ENCODE results near the gene MRGPRD. TPM values are rescaled to one million over a fixed set of nuclear protein-coding genes. Genes with fewer than 3 reads are reported as not detected.

The MRGPRD gene
- total and polyA plus RNA-seq, 8 donors, result 0.92 TPM; not detected in 7

DNA sequence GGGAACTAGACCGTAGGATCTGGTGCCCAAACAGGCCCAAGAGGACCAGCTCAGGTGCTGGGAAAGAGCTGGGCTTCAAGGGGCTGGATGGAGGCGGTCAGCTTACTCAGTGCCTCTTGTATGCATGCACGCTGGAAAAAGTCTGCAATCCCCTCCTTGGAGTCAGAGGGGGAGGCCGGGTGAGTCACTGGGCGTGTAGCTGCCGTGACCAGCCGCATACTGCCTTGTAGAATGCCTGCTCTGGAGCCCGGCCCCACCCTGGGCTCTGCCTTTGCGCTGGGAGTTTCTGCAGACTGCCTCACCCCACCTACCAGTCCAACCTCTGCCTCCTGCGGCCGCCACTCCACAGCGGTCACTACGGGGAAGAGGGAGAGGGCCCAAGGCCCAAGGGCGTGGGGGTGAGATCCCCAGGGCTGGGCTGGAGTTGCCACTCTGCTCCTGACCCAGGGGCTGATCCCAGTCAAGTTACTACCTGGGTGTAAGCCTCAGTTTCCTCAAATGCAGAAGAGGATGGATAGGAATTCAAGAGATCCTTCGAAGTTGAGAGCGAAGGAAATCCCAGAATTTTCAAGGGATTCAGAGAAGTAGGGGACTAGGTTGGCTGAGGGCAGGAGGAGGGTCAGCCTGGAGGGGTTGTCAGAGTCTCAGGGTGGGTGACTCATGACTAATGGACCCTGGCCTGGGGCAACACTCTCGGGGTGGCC, 28.1 kb upstream of the MRGPRD start:
- Histone ChIP-seq H3K9me3 (no peaks in the 10 kb centered on the region), H3K36me3 (peaks cover 14 to 31% (median 23%) of the 10 kb centered on the region in 4 donors), H3K4me1 (peaks cover 39 to 92% (median 74%) of the 10 kb centered on the region in 4 donors), H3K27ac (peak overlapping the region; percentile 71 to 94 (median 90)), H3K4me3 (peak overlapping the region; percentile 1 to 59 (median 32)), H3K27me3 (peaks cover 0 to 47% (median 31%) of the 10 kb centered on the region in 3 donors)
- TF ChIP-seq POLR2AphosphoS5 (IDR thresholded peaks at IDR 0.05), result peak; percentile 65 to 87 (median 76)
- TF ChIP-seq, protein P1, sequence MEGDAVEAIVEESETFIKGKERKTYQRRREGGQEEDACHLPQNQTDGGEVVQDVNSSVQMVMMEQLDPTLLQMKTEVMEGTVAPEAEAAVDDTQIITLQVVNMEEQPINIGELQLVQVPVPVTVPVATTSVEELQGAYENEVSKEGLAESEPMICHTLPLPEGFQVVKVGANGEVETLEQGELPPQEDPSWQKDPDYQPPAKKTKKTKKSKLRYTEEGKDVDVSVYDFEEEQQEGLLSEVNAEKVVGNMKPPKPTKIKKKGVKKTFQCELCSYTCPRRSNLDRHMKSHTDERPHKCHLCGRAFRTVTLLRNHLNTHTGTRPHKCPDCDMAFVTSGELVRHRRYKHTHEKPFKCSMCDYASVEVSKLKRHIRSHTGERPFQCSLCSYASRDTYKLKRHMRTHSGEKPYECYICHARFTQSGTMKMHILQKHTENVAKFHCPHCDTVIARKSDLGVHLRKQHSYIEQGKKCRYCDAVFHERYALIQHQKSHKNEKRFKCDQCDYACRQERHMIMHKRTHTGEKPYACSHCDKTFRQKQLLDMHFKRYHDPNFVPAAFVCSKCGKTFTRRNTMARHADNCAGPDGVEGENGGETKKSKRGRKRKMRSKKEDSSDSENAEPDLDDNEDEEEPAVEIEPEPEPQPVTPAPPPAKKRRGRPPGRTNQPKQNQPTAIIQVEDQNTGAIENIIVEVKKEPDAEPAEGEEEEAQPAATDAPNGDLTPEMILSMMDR (IDR thresholded peaks at IDR 0.05), result no peak
- DNase-seq, result peak; percentile 79 to 95
- WGBS, 5 donors, result 24 to 38% (median 32%) methylated on average over 16 to 17 of the region's 17 CpGs
- intact Hi-C loops (cut with DNase I; ENCODE audit: low total_unique reads), result no loop called here

DNA sequence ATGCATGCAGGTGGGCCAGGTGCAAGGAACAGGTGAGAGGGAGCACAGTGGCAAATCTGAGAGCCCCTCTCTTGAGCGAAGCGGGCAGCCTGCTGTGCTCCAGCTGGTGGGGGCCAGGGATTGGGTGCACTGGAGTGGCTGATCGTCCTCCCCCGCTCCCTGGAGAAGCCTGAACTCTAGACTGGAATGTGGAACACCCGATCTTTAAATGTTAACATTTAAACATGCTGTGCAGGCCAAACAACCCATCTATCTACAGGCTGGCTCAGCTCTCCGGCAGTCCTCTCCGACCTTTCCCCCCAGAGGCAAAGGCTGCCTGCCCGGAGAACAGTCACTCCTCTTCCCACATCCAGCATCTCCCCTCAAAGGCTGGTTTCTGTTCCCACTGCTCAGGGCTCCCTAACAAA, 27.2 kb upstream of the MRGPRD start:
- peaks cover 14 to 34% (median 27%) of the 10 kb centered on the region in 4 donors for H3K36me3 ChIP-seq
- H3K27me3 ChIP-seq, result peaks cover 0 to 38% (median 21%) of the 10 kb centered on the region in 3 donors
- peak overlapping the region; percentile 71 to 94 (median 90) for H3K27ac ChIP-seq
- no peaks in the 10 kb centered on the region for H3K9me3 ChIP-seq
- peaks cover 37 to 92% (median 69%) of the 10 kb centered on the region in 4 donors for H3K4me1 ChIP-seq
- peak overlapping the region in 2 of 4 donors; percentile 1 to 9 for H3K4me3 ChIP-seq
- intact Hi-C loops (cut with DNase I; ENCODE audit: low total_unique reads), result no loop called here
- DNase-seq, result peak in 1 of 2 donors; percentile 63
- TF ChIP-seq, protein P1 (IDR thresholded peaks at IDR 0.05), result no peak
- no peak for TF ChIP-seq POLR2A (IDR thresholded peaks at IDR 0.05)
- TF ChIP-seq POLR2AphosphoS5 (IDR thresholded peaks at IDR 0.05), result peak in 1 of 3 donors; percentile 44
- 35 to 50% (median 43%) methylated on average over 8 of the region's 8 CpGs for WGBS, 5 donors

DNA sequence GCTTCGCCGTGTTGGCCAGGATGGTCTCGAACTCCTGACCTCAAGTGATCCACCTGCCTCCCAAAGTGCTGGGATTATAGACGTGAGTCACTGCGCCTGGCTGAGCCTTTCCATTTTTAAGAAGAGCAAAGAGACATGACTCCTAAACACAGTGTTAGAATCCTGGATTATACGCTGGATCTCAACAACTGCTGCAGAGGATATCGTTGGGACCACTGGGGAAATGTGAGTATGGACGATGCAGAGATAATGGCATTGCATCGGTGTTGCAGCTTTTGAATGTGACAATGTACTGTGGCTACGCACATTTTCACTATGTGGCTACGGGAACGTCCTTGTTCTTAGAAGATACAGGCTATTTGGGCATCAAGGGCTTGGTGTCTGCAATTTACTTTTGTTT, 26.0 kb upstream of the MRGPRD start:
- Histone ChIP-seq H3K4me1 (peaks cover 45 to 99% (median 72%) of the 10 kb centered on the region in 4 donors), H3K36me3 (peaks cover 14 to 34% (median 27%) of the 10 kb centered on the region in 4 donors), H3K27me3 (peaks cover 0 to 27% (median 11%) of the 10 kb centered on the region in 3 donors), H3K9me3 (no peaks in the 10 kb centered on the region), H3K4me3 (no peak overlapping the region), H3K27ac (peak overlapping the region in 4 of 5 donors; percentile 52 to 94 (median 92))
- intact Hi-C loops (cut with DNase I; ENCODE audit: low total_unique reads), result no loop called here
- DNase-seq, result no peak
- TF ChIP-seq POLR2A (IDR thresholded peaks at IDR 0.05) (no peak), POLR2AphosphoS5 (IDR thresholded peaks at IDR 0.05) (no peak)
- 74 to 92% (median 89%) methylated on average over 12 of the region's 12 CpGs for WGBS, 5 donors

DNA sequence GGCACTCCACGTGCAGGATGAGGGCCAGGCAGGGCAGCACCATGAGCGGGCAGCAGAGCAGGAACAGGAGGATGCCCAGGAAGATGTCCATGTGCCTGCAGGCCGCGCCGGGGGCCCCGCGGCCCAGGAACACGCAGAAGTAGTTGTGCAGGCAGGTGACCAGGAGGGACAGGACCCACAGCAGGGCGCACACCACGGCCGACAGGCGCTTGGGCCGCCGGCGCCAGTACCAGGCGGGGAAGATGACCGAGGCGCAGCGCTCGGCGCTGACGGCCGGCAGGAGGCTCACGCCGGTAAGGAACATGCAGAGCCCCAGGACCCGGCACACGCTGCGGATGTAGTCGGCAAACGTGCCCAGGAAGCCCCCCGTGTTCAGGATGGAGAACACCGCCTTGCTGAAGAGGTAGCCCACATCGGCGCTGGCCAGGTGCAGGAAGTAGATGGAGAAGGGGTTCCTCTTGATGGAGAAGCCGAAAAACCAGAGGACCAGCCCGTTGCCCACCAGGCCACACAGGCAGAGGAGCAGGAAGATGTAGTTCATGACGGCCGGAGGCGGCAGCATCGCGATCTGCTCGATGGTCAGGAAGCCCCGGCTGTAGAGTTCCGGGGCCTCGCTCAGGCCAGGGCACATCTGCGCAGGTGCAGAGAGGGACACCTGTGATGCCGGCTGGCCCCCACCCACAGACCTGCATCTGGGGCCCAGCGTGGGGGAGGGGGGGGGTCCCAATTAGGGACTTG, 25.0 kb upstream of the MRGPRD start:
- intact Hi-C loops (cut with DNase I; ENCODE audit: low total_unique reads), result no loop called here
- TF ChIP-seq POLR2A (IDR thresholded peaks at IDR 0.05) (no peak), POLR2AphosphoS5 (IDR thresholded peaks at IDR 0.05) (no peak), EP300 (IDR thresholded peaks at IDR 0.05) (no peak)
- TF ChIP-seq, protein P1 (IDR thresholded peaks at IDR 0.05), result no peak
- Histone ChIP-seq H3K4me3 (no peak overlapping the region), H3K36me3 (peaks cover 14 to 34% (median 27%) of the 10 kb centered on the region in 4 donors), H3K4me1 (peaks cover 36 to 99% (median 71%) of the 10 kb centered on the region in 4 donors), H3K9me3 (no peaks in the 10 kb centered on the region), H3K27ac (peak overlapping the region in 4 of 5 donors; percentile 65 to 94 (median 83)), H3K27me3 (peaks cover 0 to 17% (median 2%) of the 10 kb centered on the region in 3 donors)
- peak in 1 of 2 donors; percentile 2 for DNase-seq
- 85 to 91% (median 90%) methylated on average over 24 to 48 of the region's 48 CpGs for WGBS, 5 donors

Measured in stomach (tissue), 9 donors.